ENCODE measurements around the gene TXNDC11. TPM values are rescaled to one million over a fixed set of nuclear protein-coding genes. Genes with fewer than 3 reads are reported as not detected.

The TXNDC11 gene
- polyA plus RNA-seq, 1 experiment, result 35.8 TPM

GRCh38 chr16:11737713-11738112 is 4.9 kb downstream of the TXNDC11 start:
- POLR2A ChIA-PET, result interaction anchor here (0.7 kb wide), 1 partner anchor 148 kb away, joined by 7 read pairs; no protein-coding TSS in a partner anchor

GRCh38 chr16:11736903-11737302 is 5.8 kb downstream of the TXNDC11 start:
- TF ChIP-seq CTCF (IDR thresholded peaks at IDR 0.05; ENCODE audit: low read depth, low read length), result no peak
- Histone ChIP-seq H3K27me3 (ENCODE audit: control insufficient read depth, insufficient read depth, low read length) (no peaks in the 10 kb centered on the region), H3K27ac (ENCODE audit: low read depth, low read length) (no peak overlapping the region), H3K9me3 (ENCODE audit: control insufficient read depth, insufficient read depth, low read length) (no peaks in the 10 kb centered on the region), H3K4me3 (ENCODE audit: low read depth, low read length) (no peak overlapping the region)
- ChIA-PET CTCF (interaction anchor here (0.5 to 1.3 kb wide), 5 partner anchors 23 to 774 kb away, joined by 3 to 5 read pairs (median 4); partner anchors contain the start of gene ZC3H7A), POLR2A (no interaction called here)
- DNase-seq (ENCODE audit: low read depth, low spot score), result no peak

More at GRCh38 chr16:11737713-11738112, 4.9 kb downstream of the TXNDC11 start:
- no peak for TF ChIP-seq CTCF (IDR thresholded peaks at IDR 0.05; ENCODE audit: low read depth, low read length)
- no peaks in the 10 kb centered on the region for H3K9me3 ChIP-seq (ENCODE audit: control insufficient read depth, insufficient read depth, low read length)
- H3K4me3 ChIP-seq (ENCODE audit: low read depth, low read length), result no peak overlapping the region
- H3K27me3 ChIP-seq (ENCODE audit: control insufficient read depth, insufficient read depth, low read length), result no peaks in the 10 kb centered on the region
- H3K27ac ChIP-seq (ENCODE audit: low read depth, low read length), result no peak overlapping the region
- CTCF ChIA-PET, result interaction anchor here (0.5 to 1.3 kb wide), 4 partner anchors 23 to 351 kb away, joined by 3 to 5 read pairs (median 4); no protein-coding TSS in a partner anchor
- DNase-seq (ENCODE audit: low read depth, low spot score), result no peak

- Histone ChIP-seq H3K27me3 (ENCODE audit: control insufficient read depth, insufficient read depth, low read length) (no peaks in the 10 kb centered on the region), H3K9me3 (ENCODE audit: control insufficient read depth, insufficient read depth, low read length) (no peaks in the 10 kb centered on the region), H3K27ac (ENCODE audit: low read depth, low read length) (no peak overlapping the region), H3K4me3 (ENCODE audit: low read depth, low read length) (no peak overlapping the region)
- DNase-seq (ENCODE audit: low read depth, low spot score), result no peak
- POLR2A ChIA-PET, result no interaction called here
- CTCF ChIA-PET, result interaction anchor here (1.1 to 1.3 kb wide), 2 partner anchors 23 to 61 kb away, joined by 4 to 12 read pairs; partner anchors contain the start of gene ZC3H7A
- TF ChIP-seq CTCF (IDR thresholded peaks at IDR 0.05; ENCODE audit: low read depth, low read length), result no peak
Measured at GRCh38 chr16:11735787-11736186, 6.9 kb downstream of the TXNDC11 start.

- no peak overlapping the region for H3K27ac ChIP-seq (ENCODE audit: low read depth, low read length)
- no peak for TF ChIP-seq CTCF (IDR thresholded peaks at IDR 0.05; ENCODE audit: low read depth, low read length)
- POLR2A ChIA-PET, result no interaction called here
- H3K9me3 ChIP-seq (ENCODE audit: control insufficient read depth, insufficient read depth, low read length), result no peaks in the 10 kb centered on the region
- no peak overlapping the region for H3K4me3 ChIP-seq (ENCODE audit: low read depth, low read length)
- no peak for DNase-seq (ENCODE audit: low read depth, low spot score)
- CTCF ChIA-PET, result interaction anchor here (1.2 to 1.5 kb wide), 2 partner anchors 21 to 63 kb away, joined by 3 read pairs; no protein-coding TSS in a partner anchor
- no peaks in the 10 kb centered on the region for H3K27me3 ChIP-seq (ENCODE audit: control insufficient read depth, insufficient read depth, low read length)
Measured at GRCh38 chr16:11734653-11735043, 8.0 kb downstream of the TXNDC11 start.

- Histone ChIP-seq H3K27ac (ENCODE audit: low read depth, low read length) (no peak overlapping the region), H3K9me3 (ENCODE audit: control insufficient read depth, insufficient read depth, low read length) (no peaks in the 10 kb centered on the region), H3K4me3 (ENCODE audit: low read depth, low read length) (no peak overlapping the region), H3K27me3 (ENCODE audit: control insufficient read depth, insufficient read depth, low read length) (no peaks in the 10 kb centered on the region)
- ChIA-PET CTCF (interaction anchor here (1.2 to 1.5 kb wide), 2 partner anchors 20 to 64 kb away, joined by 3 read pairs; no protein-coding TSS in a partner anchor), POLR2A (no interaction called here)
- no peak for TF ChIP-seq CTCF (IDR thresholded peaks at IDR 0.05; ENCODE audit: low read depth, low read length)
- no peak for DNase-seq (ENCODE audit: low read depth, low spot score)
Measured at GRCh38 chr16:11734025-11734652, 8.5 kb downstream of the TXNDC11 start.
